B cell (primary cell): ENCODE results near the gene ABCD3. TPM values are rescaled to one million over a fixed set of nuclear protein-coding genes. Genes with fewer than 3 reads are reported as not detected.

Experiments
- ATAC-seq: fragments of 200-7000 bp; cut with Tn5 transposase; one replicate; pipeline ENCODE4 v1.10.0; 2021; ENCODE audit warnings: low read depth, mild to moderate bottlenecking, moderate number of reproducible peaks, moderate library complexity
- CTCF ChIA-PET: fragments of 350-600 bp; sonication (Branson Sonifier 250); formaldehyde crosslinking; loops from one replicate; lab custom pipeline; 2021; ENCODE audit warnings: antibody characterized with exemption, inconsistent platforms; lab: Charles Lee
- POLR2A ChIA-PET: fragments of 350-600 bp; sonication (Branson Sonifier 250); formaldehyde crosslinking; loops from one replicate; lab custom pipeline; 2021; ENCODE audit warnings: antibody characterized with exemption; lab: Charles Lee
- DNase-seq: peaks from one replicate; pipeline ENCODE4 v3.0.0; 2013
- H2AFZ ChIP-seq: 2 replicates; pipeline ENCODE4 v1.6.1; 2012; ENCODE audit warnings: mild to moderate bottlenecking, low read depth, low read length; ENCODE audit not compliant: insufficient read depth, poor library complexity, severe bottlenecking
- H3K27ac ChIP-seq, 2 donors: 1 replicate in 1 of 2; 2 replicates in 1 of 2; pipeline ENCODE4 v1.5.1; 2012 to 2013; ENCODE audit warnings: low read length in 2 of 2, mild to moderate bottlenecking in 2 of 2, moderate library complexity in 1 of 2
- H3K27me3 ChIP-seq, 4 experiments: fragments of 200-600 bp in 1 of 4; sonication (generic) in 1 of 4; replicated peaks in 1 of 4; 1 replicate in 2 of 4; 2 replicates in 2 of 4; pipeline versions ENCODE4 v1.6.1 to v1.7.0; 2013 to 2016; ENCODE audit warnings: low read length in 3 of 4, mild to moderate bottlenecking in 2 of 4, mixed read lengths in 1 of 4, moderate library complexity in 1 of 4; ENCODE audit not compliant: insufficient read depth in 4 of 4, control insufficient read depth in 3 of 4; ENCODE audit errors: control extremely low read depth in 1 of 4
- H3K36me3 ChIP-seq, 2 experiments: replicated peaks in 1 of 2; 1 replicate in 1 of 2; 2 replicates in 1 of 2; pipeline versions ENCODE4 v1.6.1 to v1.7.1; 2013; ENCODE audit warnings: low read length in 1 of 2; ENCODE audit not compliant: insufficient read depth in 2 of 2, control insufficient read depth in 1 of 2; ENCODE audit errors: control extremely low read depth in 1 of 2, extremely low read depth in 1 of 2
- H3K4me1 ChIP-seq, 2 donors: fragments of 200-600 bp in 1 of 2; sonication (generic) in 1 of 2; 1 replicate in 1 of 2; 2 replicates in 1 of 2; pipeline versions ENCODE4 v1.5.1 to v1.6.1; 2013 to 2017; ENCODE audit warnings: low read length in 2 of 2; ENCODE audit not compliant: control insufficient read depth in 2 of 2, insufficient read depth in 2 of 2
- H3K4me2 ChIP-seq: replicated peaks from 2 replicates; pipeline ENCODE3; 2012; ENCODE audit warnings: mild to moderate bottlenecking, low read depth, low read length; ENCODE audit not compliant: poor library complexity, severe bottlenecking
- H3K4me3 ChIP-seq, 5 experiments: fragments of 200-600 bp in 1 of 5; sonication (generic) in 1 of 5; 1 replicate in 3 of 5; 2 replicates in 2 of 5; pipeline versions ENCODE4 v1.5.1 to v1.7.0; 2011 to 2016; ENCODE audit warnings: low read length in 4 of 5, mild to moderate bottlenecking in 4 of 5, low read depth in 2 of 5, control low read depth in 1 of 5, moderate library complexity in 1 of 5; ENCODE audit not compliant: insufficient read depth in 1 of 5; ENCODE audit errors: control extremely low read depth in 1 of 5, extremely low read depth in 1 of 5
- H3K79me2 ChIP-seq: fragments of 200-600 bp; sonication (generic); one replicate; pipeline ENCODE4 v1.6.0; 2016; ENCODE audit warnings: low read length; ENCODE audit not compliant: control insufficient read depth, insufficient read depth
- H3K9ac ChIP-seq: fragments of 200-600 bp; sonication (generic); 2 replicates; pipeline ENCODE4 v1.6.1; 2017; ENCODE audit warnings: mild to moderate bottlenecking, low read length, moderate library complexity
- H3K9me3 ChIP-seq, 3 donors: one replicate each; pipeline versions ENCODE4 v1.6.1 to v1.7.1; 2013; ENCODE audit warnings: low read length in 2 of 3; ENCODE audit not compliant: control insufficient read depth in 2 of 3, insufficient read depth in 1 of 3; ENCODE audit errors: control extremely low read depth in 1 of 3
- H4K20me1 ChIP-seq: 2 replicates; pipeline ENCODE4 v1.6.0; 2012; ENCODE audit warnings: mild to moderate bottlenecking, low read length; ENCODE audit not compliant: insufficient read depth, control insufficient read depth, poor library complexity, severe bottlenecking
- H3K27ac Mint-ChIP-seq: one replicate; pipeline ENCODE4 v1.8.0; 2021; ENCODE audit warnings: mixed read lengths
- H3K27me3 Mint-ChIP-seq: one replicate; pipeline ENCODE4 v1.8.0; 2021; ENCODE audit warnings: mixed read lengths
- H3K4me1 Mint-ChIP-seq: one replicate; pipeline ENCODE4 v1.8.0; 2021; ENCODE audit warnings: mixed read lengths
- H3K4me3 Mint-ChIP-seq: one replicate; pipeline ENCODE4 v1.8.0; 2021; ENCODE audit warnings: mixed read lengths
- H3K9me3 Mint-ChIP-seq: one replicate; pipeline ENCODE4 v1.8.0; 2022; ENCODE audit warnings: mixed read lengths; ENCODE audit not compliant: insufficient read depth
- EZH2 ChIP-seq: IDR thresholded peaks from 2 replicates; pipeline ENCODE4 v1.6.1; 2012; ENCODE audit warnings: borderline replicate concordance, low read depth, mild to moderate bottlenecking, moderate library complexity, low read length; ENCODE audit not compliant: insufficient read depth, poor library complexity, severe bottlenecking
- WGBS: methylation state at CpG from one replicate; pipeline ENCODE4 v1.1.5; 2013; ENCODE audit warnings: missing lambda C conversion rate; ENCODE audit not compliant: insufficient coverage; 5-methylcytosine and 5-hydroxymethylcytosine counted together
- intact Hi-C: fragments of 100-400 bp; cut with micrococcal nuclease; formaldehyde crosslinking; loops from one replicate; pipeline ENCODE4 v1.10.0; 2022
- polyA plus RNA-seq: library from polyadenylated mRNA; depleted of rRNA; stranded (reverse); fragments of >200 nt; gene quantifications from 2 replicates; pipeline ENCODE4 v1.2.3, GENCODE V29; 2012
- total RNA-seq, 2 donors: library from RNA; stranded (reverse); fragments of 120-200 nt in 1 of 2; gene quantifications; 1 replicate in 1 of 2; 2 replicates in 1 of 2; pipeline versions ENCODE4 v1.2.3 to v1.2.4, GENCODE V29; 2013 to 2022
- TF ChIP-seq, protein P1 (sequence below): fragments of 200-600 bp; IDR thresholded peaks from one replicate; pipeline ENCODE4 v1.8.0; 2022; ENCODE audit warnings: antibody characterized with exemption, mild to moderate bottlenecking

The ABCD3 gene
- total and polyA plus RNA-seq, 2 donors (not counting 1 experiment from before 2014, with no cell fraction given) = 4.0 to 19.4 TPM

DNA sequence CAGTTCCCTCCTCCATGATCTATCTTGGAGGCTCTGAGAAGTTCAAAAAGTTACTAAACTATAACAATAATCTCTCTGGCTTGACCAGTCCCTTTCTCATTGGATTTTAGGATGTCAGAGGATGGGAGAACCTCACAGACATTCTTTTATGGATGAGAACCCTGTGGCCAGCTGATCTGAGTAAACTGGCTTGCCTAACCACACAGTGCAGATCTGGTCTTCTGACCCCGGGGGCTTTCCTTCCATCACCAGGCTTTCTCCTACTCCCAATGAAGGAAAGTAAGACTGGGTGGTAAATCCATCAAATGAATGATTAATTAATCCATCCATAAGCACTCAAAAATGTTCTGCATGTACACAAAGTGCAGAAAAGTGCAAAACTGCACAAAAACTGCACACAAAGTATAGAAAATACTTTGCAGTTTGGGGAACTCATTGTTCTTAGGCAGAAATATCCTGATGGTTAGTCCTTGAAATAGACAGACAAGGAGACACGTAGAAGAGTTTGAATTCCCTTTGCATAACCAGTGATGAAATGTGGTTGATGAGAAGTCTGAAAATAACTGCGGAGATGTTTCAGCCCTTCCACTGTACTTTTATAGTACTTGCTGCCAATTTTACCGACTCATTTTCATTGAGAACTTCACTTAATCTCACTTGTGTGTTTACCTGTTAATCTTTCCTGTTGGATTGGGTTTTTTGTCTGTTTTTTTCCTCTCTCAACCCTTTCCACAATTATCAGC is 125.9 kb downstream of the ABCD3 start:
- ATAC-seq = no peak

More for the DNA sequence above, 125.9 kb downstream of the ABCD3 start:
- intact Hi-C loops = no loop called here
- Histone ChIP-seq H3K4me1 (peaks cover 17% of the 10 kb centered on the region in 2 donors), H3K9me3 (peaks cover 0 to 14% (median 0%) of the 10 kb centered on the region in 3 donors), H4K20me1 (no peaks in the 10 kb centered on the region), H3K4me2 (no peak overlapping the region), H3K36me3 (no peaks in the 10 kb centered on the region), H3K79me2 (no peaks in the 10 kb centered on the region), H3K9ac (no peak overlapping the region), H3K4me3 (no peak overlapping the region), H3K27me3 (peaks cover 0 to 29% (median 19%) of the 10 kb centered on the region in 4 experiments), H2AFZ (no peak overlapping the region), H3K27ac (no peak overlapping the region)
- Mint-ChIP-seq H3K27me3 (peaks cover 56% of the 10 kb centered on the region), H3K27ac (no peak overlapping the region), H3K4me3 (no peak overlapping the region), H3K9me3 (no peaks in the 10 kb centered on the region), H3K4me1 (peaks cover 16% of the 10 kb centered on the region)
- ChIA-PET CTCF (no interaction called here), POLR2A (no interaction called here)
- TF ChIP-seq EZH2 = no peak
- TF ChIP-seq, protein P1, sequence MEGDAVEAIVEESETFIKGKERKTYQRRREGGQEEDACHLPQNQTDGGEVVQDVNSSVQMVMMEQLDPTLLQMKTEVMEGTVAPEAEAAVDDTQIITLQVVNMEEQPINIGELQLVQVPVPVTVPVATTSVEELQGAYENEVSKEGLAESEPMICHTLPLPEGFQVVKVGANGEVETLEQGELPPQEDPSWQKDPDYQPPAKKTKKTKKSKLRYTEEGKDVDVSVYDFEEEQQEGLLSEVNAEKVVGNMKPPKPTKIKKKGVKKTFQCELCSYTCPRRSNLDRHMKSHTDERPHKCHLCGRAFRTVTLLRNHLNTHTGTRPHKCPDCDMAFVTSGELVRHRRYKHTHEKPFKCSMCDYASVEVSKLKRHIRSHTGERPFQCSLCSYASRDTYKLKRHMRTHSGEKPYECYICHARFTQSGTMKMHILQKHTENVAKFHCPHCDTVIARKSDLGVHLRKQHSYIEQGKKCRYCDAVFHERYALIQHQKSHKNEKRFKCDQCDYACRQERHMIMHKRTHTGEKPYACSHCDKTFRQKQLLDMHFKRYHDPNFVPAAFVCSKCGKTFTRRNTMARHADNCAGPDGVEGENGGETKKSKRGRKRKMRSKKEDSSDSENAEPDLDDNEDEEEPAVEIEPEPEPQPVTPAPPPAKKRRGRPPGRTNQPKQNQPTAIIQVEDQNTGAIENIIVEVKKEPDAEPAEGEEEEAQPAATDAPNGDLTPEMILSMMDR = no peak
- WGBS = 100% methylated on average over 1 of the region's 4 CpGs
- no peak for DNase-seq
